H1 (cell line): ENCODE data around the gene GLI1. TPM values are rescaled to one million over a fixed set of nuclear protein-coding genes. Genes with fewer than 3 reads are reported as not detected.

Experiments
- CTCF ChIA-PET: fragments of 300-600 bp; sonication (Branson Sonifier 250); formaldehyde crosslinking; loops from one replicate; lab custom pipeline; 2021; ENCODE audit not compliant: partially characterized antibody; lab: Charles Lee
- POLR2A ChIA-PET: fragments of 300-600 bp; sonication (Branson Sonifier 250); formaldehyde crosslinking; loops from one replicate; lab custom pipeline; 2021; ENCODE audit warnings: inconsistent platforms; ENCODE audit not compliant: partially characterized antibody; lab: Charles Lee
- DNase-seq, 2 experiments: peaks; one replicate each; pipeline versions ENCODE4 v3.0.0 to v3.0.0-alpha.2; 2010 to 2022; ENCODE audit warnings: low spot score in 2 of 2, low read depth in 1 of 2, mixed read lengths in 1 of 2
- FAIRE-seq: peaks from 2 replicates; lab custom pipeline; 2011; peaks lifted over from hg19 to GRCh38; lab: Jason Lieb, UNC
- H2AFZ ChIP-seq: 2 replicates; pipeline ENCODE4 v1.8.1; 2012; ENCODE audit warnings: low read length, inconsistent platforms
- H2AK5ac ChIP-seq: 2 replicates; pipeline ENCODE4 v1.6.1; 2013; ENCODE audit warnings: low read depth, low read length
- H2BK120ac ChIP-seq: replicated peaks from 2 replicates; pipeline ENCODE3; 2013; ENCODE audit warnings: low read depth, low read length, inconsistent platforms
- H2BK12ac ChIP-seq: 2 replicates; pipeline ENCODE4 v1.6.1; 2013; ENCODE audit warnings: low read depth, low read length
- H2BK15ac ChIP-seq: 2 replicates; pipeline ENCODE4 v1.6.1; 2013; ENCODE audit warnings: low read length
- H2BK20ac ChIP-seq: 2 replicates; pipeline ENCODE4 v1.6.1; 2013; ENCODE audit warnings: low read length
- H2BK5ac ChIP-seq: 2 replicates; pipeline ENCODE4 v1.6.1; 2013; ENCODE audit warnings: low read depth, low read length
- H3K14ac ChIP-seq: 2 replicates; pipeline ENCODE4 v1.6.1; 2013; ENCODE audit warnings: inconsistent platforms; ENCODE audit not compliant: insufficient read length
- H3K18ac ChIP-seq: 2 replicates; pipeline ENCODE4 v1.6.1; 2013; ENCODE audit warnings: low read length; ENCODE audit errors: extremely low read depth
- H3K23ac ChIP-seq: 2 replicates; pipeline ENCODE4 v1.6.1; 2013; ENCODE audit warnings: inconsistent platforms; ENCODE audit not compliant: insufficient read length
- H3K23me2 ChIP-seq: 2 replicates; pipeline ENCODE4 v1.6.1; 2013; ENCODE audit warnings: low read depth, low read length
- H3K27ac ChIP-seq: 2 replicates; pipeline ENCODE4 v1.6.1; 2011; ENCODE audit warnings: low read depth, low read length, inconsistent platforms
- H3K27me3 ChIP-seq, 4 experiments: replicated peaks in 1 of 4; 1 replicate in 1 of 4; 2 replicates in 3 of 4; pipeline versions ENCODE4 v1.6.1 to v1.8.1; 2011 to 2013; ENCODE audit warnings: low read length in 3 of 4, mild to moderate bottlenecking in 3 of 4, inconsistent platforms in 2 of 4, mixed read lengths in 2 of 4, moderate library complexity in 1 of 4; ENCODE audit not compliant: control insufficient read depth in 3 of 4, insufficient read depth in 3 of 4; ENCODE audit errors: extremely low read depth in 1 of 4
- H3K36me3 ChIP-seq, 4 experiments: 2 replicates each; pipeline versions ENCODE4 v1.6.1 to v1.8.1; 2011 to 2013; ENCODE audit warnings: mild to moderate bottlenecking in 4 of 4, low read length in 3 of 4, moderate library complexity in 2 of 4, control low read depth in 1 of 4, inconsistent platforms in 1 of 4; ENCODE audit not compliant: insufficient read depth in 4 of 4, control insufficient read depth in 2 of 4
- H3K4ac ChIP-seq: replicated peaks from 2 replicates; pipeline ENCODE3; 2013; ENCODE audit warnings: low read length, low read depth, mixed read lengths, inconsistent platforms; ENCODE audit not compliant: insufficient read length
- H3K4me1 ChIP-seq, 4 experiments: replicated peaks in 1 of 4; 1 replicate in 1 of 4; 2 replicates in 3 of 4; pipeline versions ENCODE4 v1.6.1 to v1.8.1; 2011 to 2013; ENCODE audit warnings: low read length in 3 of 4, inconsistent platforms in 2 of 4, mixed read lengths in 1 of 4; ENCODE audit not compliant: insufficient read depth in 4 of 4, control insufficient read depth in 3 of 4
- H3K4me2 ChIP-seq, 2 experiments: 2 replicates each; pipeline versions ENCODE4 v1.6.1 to v1.8.1; 2011 to 2013; ENCODE audit warnings: low read depth in 2 of 2, low read length in 2 of 2, control low read depth in 1 of 2, inconsistent platforms in 1 of 2, mild to moderate bottlenecking in 1 of 2; ENCODE audit not compliant: insufficient read depth in 1 of 2
- H3K4me3 ChIP-seq, 4 experiments: fragments of 200-600, 300-600 bp in 1 of 4; sonication (generic), shearing (Covaris generic), sonication (Bioruptor Twin) in 1 of 4; 2 replicates each; pipeline versions ENCODE4 v1.5.1 to v1.8.1; 2011 to 2016; ENCODE audit warnings: low read length in 4 of 4, low read depth in 3 of 4, control low read depth in 2 of 4, inconsistent platforms in 2 of 4, mild to moderate bottlenecking in 2 of 4, mixed read lengths in 1 of 4, moderate library complexity in 1 of 4; ENCODE audit not compliant: insufficient read depth in 2 of 4; ENCODE audit errors: extremely low read depth in 1 of 4
- H3K56ac ChIP-seq: replicated peaks from 2 replicates; pipeline ENCODE3; 2013; ENCODE audit warnings: low read depth, mild to moderate bottlenecking, mixed read lengths, low read length, inconsistent platforms; ENCODE audit not compliant: insufficient read length
- H3K79me1 ChIP-seq: 2 replicates; pipeline ENCODE4 v1.6.1; 2013; ENCODE audit warnings: low read depth, low read length, control low read depth
- H3K79me2 ChIP-seq, 2 experiments: 2 replicates each; pipeline versions ENCODE4 v1.6.1 to v1.8.1; 2012 to 2013; ENCODE audit warnings: low read length in 2 of 2, mild to moderate bottlenecking in 2 of 2, inconsistent platforms in 1 of 2; ENCODE audit not compliant: insufficient read depth in 2 of 2, control insufficient read depth in 1 of 2
- H3K9ac ChIP-seq, 4 experiments: replicated peaks in 1 of 4; 1 replicate in 1 of 4; 2 replicates in 3 of 4; pipeline versions ENCODE4 v1.6.1 to v1.8.1; 2011 to 2013; ENCODE audit warnings: low read depth in 3 of 4, low read length in 3 of 4, control low read depth in 2 of 4, mild to moderate bottlenecking in 2 of 4, moderate library complexity in 2 of 4, inconsistent platforms in 1 of 4; ENCODE audit errors: extremely low read depth in 1 of 4
- H3K9me3 ChIP-seq, 2 experiments: 2 replicates each; pipeline versions ENCODE4 v1.6.1 to v1.8.1; 2012 to 2013; ENCODE audit warnings: mild to moderate bottlenecking in 2 of 2, moderate library complexity in 2 of 2, control low read depth in 1 of 2, inconsistent platforms in 1 of 2, low read depth in 1 of 2, low read length in 1 of 2, mixed read lengths in 1 of 2; ENCODE audit not compliant: insufficient read depth in 2 of 2
- H4K20me1 ChIP-seq, 2 experiments: replicated peaks in 1 of 2; 2 replicates each; pipeline versions ENCODE3 to v1.8.1; 2011 to 2013; ENCODE audit warnings: inconsistent platforms in 2 of 2, low read length in 2 of 2, mild to moderate bottlenecking in 1 of 2; ENCODE audit not compliant: insufficient read depth in 2 of 2, control insufficient read depth in 1 of 2
- H4K5ac ChIP-seq: 2 replicates; pipeline ENCODE4 v1.6.1; 2013; ENCODE audit warnings: low read length, low read depth, mixed read lengths, inconsistent platforms; ENCODE audit not compliant: insufficient read length
- H4K8ac ChIP-seq: 2 replicates; pipeline ENCODE4 v1.8.0; 2013; ENCODE audit warnings: mild to moderate bottlenecking, moderate library complexity, low read length, inconsistent platforms; ENCODE audit not compliant: insufficient read depth; ENCODE audit errors: extremely low read depth
- H4K91ac ChIP-seq: replicated peaks from 2 replicates; pipeline ENCODE3; 2013; ENCODE audit warnings: low read length, mixed read lengths, inconsistent platforms; ENCODE audit not compliant: insufficient read length
- ASH2L ChIP-seq: fragments of 200-600, 300-600 bp; sonication (generic); IDR thresholded peaks from one replicate; pipeline ENCODE4 v1.7.1; 2017; ENCODE audit warnings: low read length
- ATF2 ChIP-seq: IDR thresholded peaks from 2 replicates; pipeline ENCODE4 v1.6.1; 2012; ENCODE audit warnings: low read length, inconsistent platforms
- BCL11A ChIP-seq, 2 experiments: IDR thresholded peaks; one replicate each; pipeline ENCODE4 v1.6.1; 2011; ENCODE audit warnings: low read depth in 2 of 2, low read length in 2 of 2, mild to moderate bottlenecking in 2 of 2
- CREB1 ChIP-seq: IDR thresholded peaks from 2 replicates; pipeline ENCODE4 v1.6.1; 2012; ENCODE audit warnings: inconsistent platforms
- E2F6 ChIP-seq: IDR thresholded peaks from 2 replicates; pipeline ENCODE4 v1.6.1; 2012; ENCODE audit warnings: inconsistent platforms
- GTF2F1 ChIP-seq: IDR thresholded peaks from 2 replicates; pipeline ENCODE4 v1.6.1; 2012; ENCODE audit warnings: low read depth, low read length, improper control_type of control experiment, borderline replicate concordance
- JUN ChIP-seq: IDR thresholded peaks from 2 replicates; pipeline ENCODE4 v1.6.1; 2011; ENCODE audit warnings: low read depth, mild to moderate bottlenecking, improper control_type of control experiment, low read length
- PHF8 ChIP-seq: fragments of 200-600 bp; sonication (generic); conservative IDR thresholded peaks from 2 replicates; pipeline ENCODE4 v1.7.1; 2012; ENCODE audit warnings: low read depth, mild to moderate bottlenecking, inconsistent platforms, low read length, moderate library complexity
- POLR2AphosphoS5 ChIP-seq: IDR thresholded peaks from 2 replicates; pipeline ENCODE4 v1.6.1; 2011; ENCODE audit warnings: low read depth, low read length
- SUZ12 ChIP-seq: fragments of 200-600 bp; sonication (generic); IDR thresholded peaks from 2 replicates; pipeline ENCODE4 v1.6.1; 2012; ENCODE audit warnings: mild to moderate bottlenecking, inconsistent platforms, low read length, moderate library complexity, mixed read lengths
- TBP ChIP-seq: IDR thresholded peaks from 2 replicates; pipeline ENCODE4 v1.6.1; 2011; ENCODE audit warnings: low read depth, low read length, improper control_type of control experiment
- TEAD4 ChIP-seq: IDR thresholded peaks from 2 replicates; pipeline ENCODE4 v1.6.1; 2012; ENCODE audit warnings: low read depth, low read length, inconsistent platforms, mixed read lengths
- WGBS, 2 experiments: shearing (Covaris generic) in 1 of 2; methylation state at CpG; one replicate each; pipeline versions ENCODE4 v1.1.6 to v1.1.7; 2013 to 2015; ENCODE audit warnings: low lambda C conversion rate in 2 of 2, mixed read lengths in 2 of 2, inconsistent platforms in 1 of 2, low coverage in 1 of 2, missing lambda C conversion rate in 1 of 2; ENCODE audit not compliant: insufficient replicate concordance in 2 of 2, insufficient coverage in 1 of 2, insufficient read length in 1 of 2; ENCODE audit errors: extremely low coverage in 1 of 2, missing lambda C conversion rate in 1 of 2; 5-methylcytosine and 5-hydroxymethylcytosine counted together
- polyA plus RNA-seq, 7 experiments: library from polyadenylated mRNA; depleted of rRNA in 3 of 7; stranded (reverse) in 5 of 7; unstranded in 2 of 7; fragments of >200 nt in 5 of 7; fragments of 200-250 nt in 2 of 7; gene quantifications; 1 replicate in 5 of 7; 2 replicates in 1 of 7; 4 replicates in 1 of 7; pipeline versions ENCODE4 v1.2.1 to v1.2.3, GENCODE V29; 2011 to 2013; ENCODE audit warnings: missing spikeins in 2 of 7, mixed read lengths in 2 of 7
- total RNA-seq: library from RNA; stranded (reverse); fragmentation: NEBNext Ultra II Directional; extraction: Animal tissue kit (Norgen Biotek cat#: 25700); gene quantifications from 2 replicates; pipeline ENCODE4 v1.2.1, GENCODE V29; 2021

Gene GLI1
- total and polyA plus RNA-seq, 2 of the 8 experiments (the other 6 are each of a cell fraction or from before 2014, with no cell fraction given): 23.5 to 25.3 TPM

- Histone ChIP-seq H4K8ac (no peak overlapping the region), H4K20me1 (peaks cover 0 to 2% of the 10 kb centered on the region in 2 experiments), H4K91ac (no peak overlapping the region), H3K9me3 (no peaks in the 10 kb centered on the region; a peak in 1 of 4 replicates), H2AK5ac (no peak overlapping the region), H2BK120ac (no peak overlapping the region), H2BK12ac (no peak overlapping the region), H3K79me1 (peaks cover 5% of the 10 kb centered on the region; the same call in 1 of the 2 replicates), H3K14ac (no peak overlapping the region), H4K5ac (no peak overlapping the region), H2BK20ac (no peak overlapping the region), H3K4ac (no peak overlapping the region), H3K4me3 (no peak overlapping the region), H3K23me2 (no peaks in the 10 kb centered on the region), H3K56ac (no peak overlapping the region), H2AFZ (no peak overlapping the region), H3K36me3 (peaks cover 29 to 86% (median 60%) of the 10 kb centered on the region in 4 experiments), H2BK5ac (no peak overlapping the region; the same call in 1 of the 2 replicates), H3K18ac (no peak overlapping the region), H3K9ac (no peak overlapping the region), H3K4me2 (no peak overlapping the region), H3K79me2 (peaks cover 0 to 3% of the 10 kb centered on the region in 2 experiments; a peak in 1 of 4 replicates), H2BK15ac (no peak overlapping the region), H3K4me1 (no peaks in the 10 kb centered on the region), H3K27me3 (no peaks in the 10 kb centered on the region), H3K23ac (no peak overlapping the region), H3K27ac (no peak overlapping the region)
- DNase-seq: no peak
- POLR2A ChIA-PET: interaction anchor here (1.0 kb wide), 1 partner anchor 48 kb away, joined by 3 read pairs; no protein-coding TSS in a partner anchor
- FAIRE-seq: no peak
- CTCF ChIA-PET: interaction anchor here (1.1 to 2.5 kb wide), 5 partner anchors 8 to 21 kb away, joined by 3 to 9 read pairs (median 5); partner anchors contain the start of gene MARS1
- 91% methylated on average over 4 of the region's 4 CpGs; no CpG with 5 or more reads in 1 of the 2 experiments for WGBS, 2 experiments
- TF ChIP-seq E2F6 (no peak), TEAD4 (no peak), POLR2AphosphoS5 (no peak), BCL11A (IDR thresholded peaks at IDR 0.05; ENCODE audit: low read depth in 2 of 2, low read length in 2 of 2) (no peak), ASH2L (no peak), ATF2 (no peak), TBP (no peak), JUN (no peak), SUZ12 (no peak), GTF2F1 (no peak), PHF8 (no peak), CREB1 (no peak)
Measured at GRCh38 chr12:57498571-57498970, 39.0 kb downstream of the GLI1 start.
